HG02885 (cell line): Measurements from ENCODE around the gene DSTN.
A peak's percentile ranks its signal among the peaks of the same experiment; 100 is the strongest.
"Not testable (repeated sequence)": the region's sequence is repeated elsewhere in the genome, so short reads cannot be mapped to it uniquely, and the experiment has no call there.

Experiments
- ATAC-seq: cut with Tn5 transposase; IDR thresholded peaks from one replicate; pipeline ENCODE4 v1.9.1; 2021; ENCODE audit warnings: mild to moderate bottlenecking; ENCODE audit not compliant: unreplicated experiment, poor library complexity

Gene DSTN

DNA sequence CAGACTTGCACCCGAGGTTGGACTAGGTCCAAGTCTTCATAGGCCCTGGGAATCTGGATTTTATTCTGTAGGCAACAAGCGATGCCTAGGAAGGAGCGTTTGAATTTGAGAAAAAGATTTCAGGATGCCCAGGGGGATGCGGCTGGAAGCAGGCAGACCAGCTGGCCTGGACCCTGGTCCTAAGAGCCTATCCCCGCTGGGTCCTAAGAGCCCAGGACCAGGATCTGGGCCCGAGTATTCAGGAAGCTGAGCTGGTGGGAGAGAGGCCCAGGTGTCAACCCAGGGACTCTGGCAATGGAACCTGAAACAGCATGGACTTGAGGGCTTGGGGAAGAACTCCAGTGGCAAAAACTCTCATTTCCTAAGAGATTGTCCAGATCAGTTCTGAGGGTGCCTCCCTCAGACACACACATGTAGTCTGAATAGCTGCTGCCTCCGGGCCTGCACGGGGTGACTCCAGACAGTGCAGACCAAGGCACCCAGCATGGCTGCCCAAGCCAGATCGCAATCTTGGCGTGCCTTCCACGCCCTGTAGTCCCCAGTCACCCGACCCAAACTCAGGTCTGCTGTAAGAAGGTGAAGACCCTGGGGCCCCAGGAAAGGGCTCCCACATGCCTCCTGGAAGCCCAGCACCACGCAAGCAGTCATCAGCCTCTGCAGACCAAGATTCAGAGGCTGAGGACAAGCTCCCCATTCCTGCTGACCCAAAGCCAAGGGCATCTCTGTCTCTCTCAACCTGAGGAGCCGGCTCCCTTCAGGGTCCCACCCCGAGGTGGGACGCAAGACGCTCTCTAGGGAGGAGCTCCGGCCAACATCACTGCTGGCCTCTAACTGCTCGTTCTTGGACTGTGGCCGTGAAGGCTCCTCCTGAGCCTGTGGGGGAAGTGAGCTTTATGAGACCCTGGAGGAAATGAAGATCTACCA lies 77.8 kb downstream of the DSTN start:
- no peak for ATAC-seq

DNA sequence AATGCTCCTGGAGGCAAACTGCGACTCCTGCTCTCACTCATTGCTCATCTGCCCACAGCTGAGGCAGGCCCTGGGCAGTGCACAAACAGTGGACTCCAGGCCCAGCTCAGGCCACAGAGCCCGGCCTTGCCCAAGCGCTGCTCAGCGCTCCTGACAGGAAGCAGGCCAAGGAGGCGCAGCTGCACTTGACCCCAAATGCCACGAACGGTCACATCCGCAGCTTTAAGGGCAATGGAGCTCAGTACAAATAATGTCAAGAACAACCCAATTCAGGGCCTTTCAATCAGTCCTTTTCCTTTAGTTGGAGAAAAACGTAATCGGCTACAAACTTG lies 78.4 kb downstream of the DSTN start:
- no peak for ATAC-seq

DNA sequence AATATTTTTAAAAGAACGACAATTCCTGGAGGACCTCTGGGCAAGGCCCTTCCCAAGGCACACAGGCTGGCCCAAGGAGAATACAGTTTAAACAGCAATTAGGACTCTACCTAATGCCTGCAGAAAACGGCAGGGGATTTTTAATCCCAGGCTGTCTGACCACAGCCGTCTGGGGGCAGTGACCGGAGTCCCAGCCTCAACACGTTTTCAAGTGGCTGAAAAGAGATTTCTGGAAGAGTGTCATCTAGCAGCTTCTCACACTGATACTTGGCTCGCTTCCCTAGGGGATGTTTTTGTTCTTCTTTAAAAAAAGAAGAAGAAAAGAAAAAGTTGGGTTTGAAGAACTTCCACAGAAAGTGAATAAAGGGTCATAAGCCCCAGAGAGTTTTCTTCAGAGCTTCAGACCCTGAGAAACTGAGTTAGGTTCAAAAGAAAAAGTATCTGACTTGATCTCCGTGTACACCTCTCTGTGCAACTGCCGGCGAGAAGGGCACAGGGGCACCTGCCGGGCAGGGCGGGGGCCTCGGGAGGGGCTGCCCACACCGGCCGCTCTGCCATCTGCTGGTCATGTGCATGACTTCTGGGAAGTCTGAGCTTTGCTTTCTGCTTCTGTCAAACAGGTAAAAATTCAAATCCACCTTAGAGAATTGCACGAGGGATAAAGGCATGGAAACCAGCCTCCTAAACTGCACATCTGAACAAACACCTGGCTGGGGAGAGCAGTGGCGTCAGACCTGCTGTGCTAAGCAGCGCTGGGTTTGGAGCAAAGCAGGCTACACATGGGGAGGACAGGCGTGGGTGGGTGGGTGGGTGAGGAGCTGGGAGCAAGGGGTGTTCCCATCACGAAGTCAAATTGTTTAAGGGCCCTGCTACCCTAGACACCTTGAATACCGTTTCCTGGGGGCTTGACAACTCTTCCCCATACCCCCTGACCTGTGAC lies 79.2 kb downstream of the DSTN start:
- peak; percentile 57 for ATAC-seq

DNA sequence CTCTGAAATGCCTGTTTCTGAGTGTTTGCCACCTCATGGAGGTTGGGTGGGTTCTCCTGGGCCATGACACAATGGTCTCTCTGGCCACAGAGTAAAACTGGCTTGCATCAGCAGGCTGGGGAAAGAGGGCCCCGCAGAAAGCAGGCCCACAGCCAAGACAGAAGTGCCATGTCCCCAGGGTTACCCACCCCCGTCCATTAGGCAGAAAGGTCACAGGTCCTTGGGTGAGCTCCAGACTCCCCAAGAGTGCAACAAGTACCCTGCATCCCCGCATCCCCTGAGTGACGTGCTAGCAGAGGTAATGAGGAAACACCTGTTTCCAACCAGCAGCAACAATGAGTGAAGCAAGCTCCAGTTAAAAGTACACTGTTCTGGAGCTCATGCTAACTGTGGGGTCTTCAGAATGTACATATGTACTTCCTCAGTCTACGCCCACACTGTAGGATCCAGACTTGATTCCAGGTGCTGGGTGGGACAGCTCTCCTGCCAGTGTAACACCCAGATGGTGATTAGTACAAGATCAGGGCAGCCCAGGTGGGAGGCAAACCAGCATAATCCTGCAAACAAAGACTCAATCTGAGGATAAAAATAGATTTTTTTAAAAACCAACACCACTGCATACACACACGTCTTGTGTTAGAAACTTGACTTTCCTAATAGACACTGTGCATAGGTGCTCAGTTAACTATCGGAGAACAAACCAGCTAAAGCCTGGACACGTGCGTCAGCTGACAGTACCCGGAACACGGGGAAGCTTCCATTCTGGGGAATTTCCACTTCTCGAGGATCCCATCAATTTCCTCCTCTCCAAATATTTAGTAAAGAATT lies 80.6 kb downstream of the DSTN start:
- no peak for ATAC-seq

DNA sequence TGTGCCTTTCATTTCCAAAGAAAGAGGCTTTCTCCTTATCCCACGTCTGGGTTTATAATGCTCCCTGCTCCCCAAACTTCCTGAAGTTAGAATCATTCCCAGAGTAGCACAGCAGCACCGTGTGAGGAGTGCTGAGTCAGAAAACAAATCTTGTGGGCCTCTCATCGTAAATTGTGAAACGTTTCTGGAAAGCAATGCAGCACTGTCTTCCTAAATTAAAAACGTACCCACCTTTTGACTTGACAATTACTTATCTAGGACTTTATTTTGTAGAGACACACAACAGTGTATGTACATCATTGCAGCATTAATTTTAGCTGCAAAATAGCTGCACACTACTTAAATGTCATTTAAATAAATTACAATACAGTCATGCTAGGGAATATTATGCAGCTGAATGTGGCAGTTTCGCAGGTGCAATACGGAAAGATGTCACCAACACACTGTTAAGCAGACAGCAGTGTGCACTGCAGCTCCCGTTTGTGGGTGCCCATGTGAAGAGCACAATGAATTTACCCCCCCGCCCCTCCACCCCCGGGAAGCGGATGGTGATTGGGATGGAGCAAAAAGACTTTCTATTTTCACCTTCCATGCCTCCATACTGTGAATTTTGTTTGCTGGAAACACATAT lies 81.4 kb downstream of the DSTN start:
- no peak for ATAC-seq

DNA sequence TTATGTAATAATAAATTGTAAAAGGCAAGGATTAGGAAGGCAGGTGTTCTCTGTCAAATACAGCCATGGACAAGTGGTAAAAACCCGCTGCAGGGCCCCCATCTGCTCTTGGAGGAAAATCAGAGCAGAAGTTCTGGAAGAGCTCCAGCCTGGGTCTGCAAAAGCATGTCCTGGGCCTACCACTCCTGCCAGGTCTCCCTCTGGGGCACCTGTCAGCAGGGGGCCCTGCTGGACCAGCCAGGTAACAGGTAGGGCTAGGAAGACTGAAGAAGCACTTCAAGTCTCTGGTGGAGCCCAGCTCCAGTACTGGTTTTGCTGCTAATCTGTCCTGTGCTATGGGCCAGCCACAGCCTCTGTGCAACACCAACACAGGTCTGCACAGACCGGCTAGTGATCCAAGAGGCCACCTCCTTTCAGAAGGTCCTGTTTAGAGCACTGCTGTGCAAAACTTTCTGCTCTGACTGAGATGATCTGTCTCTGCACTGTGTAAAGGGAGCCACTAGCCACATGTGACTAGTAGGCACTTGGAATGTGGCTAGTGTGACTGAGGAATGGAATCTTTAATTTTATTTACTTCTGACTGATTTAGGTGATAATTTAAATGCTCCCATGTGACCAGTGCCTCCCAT lies 82.0 kb downstream of the DSTN start:
- ATAC-seq: no peak

DNA sequence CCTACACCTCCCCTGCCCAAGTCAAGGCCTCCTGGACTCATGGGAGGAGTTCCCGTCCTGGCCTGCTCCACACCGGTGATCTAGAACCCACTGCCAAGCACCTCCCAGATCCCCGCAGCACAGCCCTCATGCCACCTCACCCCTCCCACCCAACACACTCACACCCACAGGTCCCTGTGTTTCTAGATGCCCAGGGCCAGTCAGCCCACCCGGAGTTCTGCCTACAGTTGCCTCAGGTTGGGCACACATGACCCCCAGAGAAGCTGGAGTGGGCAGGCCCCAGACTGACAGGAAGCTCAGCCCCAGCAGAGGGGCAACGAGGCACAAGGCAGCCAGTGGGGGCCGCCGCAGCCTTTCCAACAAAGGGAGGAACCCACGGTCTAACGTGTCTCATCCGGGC lies 82.5 kb downstream of the DSTN start:
- ATAC-seq: no peak

DNA sequence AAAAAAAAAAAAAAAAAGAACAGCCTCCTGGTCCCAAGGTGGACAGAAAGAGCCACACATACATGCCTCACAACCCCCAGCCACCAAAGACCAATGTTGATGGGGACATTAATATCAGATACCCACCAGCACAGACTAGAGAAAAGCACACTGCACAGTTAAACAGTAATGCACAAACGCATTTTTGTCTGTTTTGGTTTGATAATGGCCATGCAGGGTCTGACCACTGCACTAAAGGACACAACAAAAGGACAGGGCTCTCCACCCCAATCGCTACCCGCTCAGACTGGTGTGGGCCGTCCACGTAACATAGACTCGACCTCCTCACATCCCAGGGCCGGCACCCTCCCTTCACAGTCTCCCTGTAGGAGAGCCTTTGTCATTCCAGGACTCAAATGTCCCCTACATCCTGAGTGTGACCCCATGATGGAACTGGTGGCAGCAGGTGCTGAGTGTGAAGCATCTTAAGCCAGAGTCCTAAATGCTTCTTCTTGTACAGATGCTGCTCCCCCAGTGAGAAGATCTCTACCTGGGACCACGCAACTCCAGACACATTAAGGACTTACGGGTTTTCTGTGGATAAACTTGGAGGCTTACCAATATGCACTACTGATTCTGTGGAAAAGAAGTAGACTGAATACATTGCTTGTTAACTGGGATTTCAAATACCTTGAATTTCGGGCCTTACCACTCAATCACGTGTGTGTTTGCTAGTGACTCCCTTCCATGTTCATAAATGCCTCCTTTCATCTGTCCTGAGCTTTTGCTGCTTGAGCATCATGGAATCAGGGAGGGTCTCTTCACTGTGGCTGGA lies 84.2 kb downstream of the DSTN start:
- ATAC-seq: no peak

DNA sequence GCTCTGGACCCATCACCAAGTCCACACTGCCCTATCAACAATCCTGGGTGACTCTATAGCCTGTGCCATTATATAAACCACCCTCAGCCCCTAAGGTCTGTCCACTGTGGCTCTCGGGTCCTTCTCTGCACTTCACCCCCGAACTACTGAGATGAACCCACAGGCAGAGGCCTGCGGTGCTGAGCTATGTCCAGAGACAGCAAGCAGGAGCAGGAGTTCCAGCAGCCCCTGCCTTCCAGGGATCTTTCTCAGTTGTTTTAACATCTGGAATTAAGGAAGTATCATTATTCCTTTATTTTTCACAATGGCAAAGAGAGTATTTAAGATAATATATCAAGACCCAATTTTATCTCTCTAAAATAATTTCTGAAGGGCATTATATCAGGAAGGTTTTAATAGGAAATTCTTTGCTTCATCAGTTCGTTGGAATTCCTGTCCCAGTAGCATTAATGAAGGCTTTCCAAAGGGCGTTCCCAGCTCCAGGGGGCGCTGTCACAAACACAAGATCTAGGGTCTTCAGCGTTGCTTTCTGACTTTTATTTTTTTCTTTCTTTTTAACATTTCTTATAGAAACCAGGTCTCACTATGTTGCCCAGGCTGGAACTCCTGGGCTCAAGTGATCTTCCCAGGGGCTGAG lies 84.9 kb downstream of the DSTN start:
- no peak for ATAC-seq

DNA sequence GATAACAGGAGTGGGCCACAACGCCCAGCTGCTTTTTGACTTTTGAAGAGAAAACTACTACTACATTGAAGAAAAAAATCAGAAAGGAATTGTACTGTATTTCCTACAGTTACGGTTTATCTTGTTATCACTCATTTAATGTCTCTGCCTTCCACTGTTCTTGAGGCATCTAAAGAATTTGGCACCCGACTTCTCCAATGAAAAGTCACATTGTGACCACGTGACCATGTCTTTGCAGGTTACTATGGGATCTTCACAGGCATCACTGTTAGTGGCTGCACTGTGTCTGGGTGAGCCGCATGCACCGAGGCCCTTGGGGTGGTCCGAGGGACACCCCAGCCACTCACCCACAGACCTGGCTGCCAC lies 85.4 kb downstream of the DSTN start:
- ATAC-seq: no peak

DNA sequence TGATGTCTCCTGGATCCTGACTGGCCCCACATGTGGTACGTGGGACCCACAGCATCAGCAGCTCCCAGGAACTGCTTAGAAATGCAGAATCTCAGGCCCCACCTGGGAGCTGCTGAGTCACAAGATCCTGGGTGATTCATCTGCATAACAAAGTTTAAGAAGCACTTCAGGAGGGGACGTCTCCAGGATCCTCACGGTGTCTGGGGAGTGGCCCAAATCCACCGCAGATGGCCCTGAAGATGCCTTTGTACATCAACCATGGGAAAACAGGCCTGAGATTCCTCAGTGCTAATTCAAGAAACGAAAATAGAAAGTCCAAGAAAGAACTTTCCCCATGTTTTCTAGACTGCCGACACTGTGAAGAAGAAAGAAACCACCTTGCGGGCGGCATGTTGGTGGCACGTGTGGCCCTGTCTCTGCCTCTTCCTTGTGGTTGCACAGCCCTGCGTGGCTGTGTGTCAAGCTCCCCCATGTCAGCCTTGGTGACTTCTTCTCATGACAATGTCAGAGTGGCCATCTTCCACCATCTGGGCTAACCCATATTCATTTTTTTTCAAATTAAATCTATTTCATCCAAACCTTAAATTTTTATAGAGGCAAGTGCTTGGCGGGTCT lies 86.1 kb downstream of the DSTN start:
- no peak for ATAC-seq

DNA sequence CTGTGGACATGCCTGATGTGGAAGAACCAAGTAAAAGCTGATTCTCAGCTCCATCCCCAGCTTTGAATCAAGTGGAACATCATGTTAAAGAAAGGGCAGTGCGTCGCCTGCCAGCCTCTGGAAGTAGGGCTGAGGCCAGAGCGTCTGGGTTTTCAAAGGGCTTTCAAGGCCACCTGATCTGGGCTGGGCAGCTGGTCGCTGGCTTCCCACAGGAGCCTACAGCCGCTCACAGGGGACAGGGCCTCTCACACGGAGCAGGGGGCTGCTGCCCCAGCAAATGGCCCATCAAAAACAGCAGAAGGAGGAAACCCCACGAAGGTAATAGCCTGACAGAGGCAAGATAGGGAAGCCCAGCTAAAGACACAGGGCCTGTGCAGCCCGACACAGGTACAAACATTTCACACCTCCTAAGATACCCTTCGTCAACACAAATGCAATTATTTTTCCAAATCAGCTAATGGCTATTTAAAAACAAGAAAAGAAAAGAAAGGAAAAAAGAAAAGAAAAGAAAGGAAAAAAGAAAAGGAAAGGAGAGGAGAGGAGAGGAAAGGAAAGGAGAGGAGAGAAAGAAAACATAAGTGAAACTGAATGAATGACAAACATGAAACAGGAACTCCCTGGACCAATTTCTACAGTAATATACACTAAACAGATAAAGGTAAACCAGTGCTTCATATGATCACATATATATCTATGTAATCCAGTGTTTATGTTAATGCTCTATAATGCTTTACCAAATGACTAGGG lies 87.4 kb downstream of the DSTN start:
- ATAC-seq: no peak

DNA sequence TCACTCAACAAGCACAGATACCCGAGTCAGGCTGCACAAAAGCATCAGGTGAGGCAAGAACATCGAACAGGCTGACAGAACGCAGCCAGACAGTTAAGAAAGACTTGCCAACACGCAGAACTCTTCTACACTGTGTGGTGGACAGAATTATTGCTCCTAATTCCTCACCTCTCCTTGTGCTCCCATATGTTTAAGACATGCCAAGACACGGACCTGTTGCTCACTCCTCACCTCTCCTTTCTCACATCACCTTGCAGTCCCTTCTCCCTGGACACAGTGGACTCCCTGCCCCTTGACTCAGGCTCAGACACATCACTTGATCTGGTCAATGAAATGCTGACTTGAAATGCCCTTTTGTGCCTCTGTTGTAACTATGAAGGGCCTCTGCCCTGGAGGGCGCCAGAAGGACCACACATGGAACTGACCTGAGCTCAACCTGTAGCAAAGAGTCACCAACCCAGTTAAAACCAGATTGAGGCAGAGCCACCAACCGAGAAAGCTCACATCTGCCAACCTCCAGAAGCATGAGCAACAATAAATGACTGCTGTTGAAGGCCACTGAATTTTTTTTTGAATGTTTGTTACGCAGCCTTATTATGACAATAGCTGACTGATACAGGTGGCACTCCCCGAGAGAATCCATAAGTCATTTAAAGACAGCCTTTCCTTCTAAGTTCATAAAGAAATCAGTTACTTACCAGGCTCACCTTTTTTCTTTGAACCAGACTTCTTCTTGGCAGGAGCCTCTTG lies 88.2 kb downstream of the DSTN start:
- no peak for ATAC-seq

DNA sequence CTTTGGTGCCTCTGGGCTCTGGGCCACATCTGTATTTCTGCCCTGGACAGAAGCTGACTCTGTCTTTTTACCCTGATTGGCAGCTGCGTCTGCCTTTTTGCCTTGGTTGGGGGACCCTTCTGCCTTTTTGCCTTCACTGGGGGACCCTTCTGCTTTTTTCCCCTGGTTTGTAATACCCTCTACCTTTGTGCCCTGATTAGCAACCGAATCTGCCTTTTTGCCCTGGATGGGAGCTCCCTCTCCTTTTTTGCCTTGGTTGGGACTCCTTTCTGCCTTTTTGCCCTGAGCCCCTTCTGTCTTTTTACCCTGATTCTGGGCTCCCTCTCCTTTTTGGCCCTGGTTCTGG lies 88.7 kb downstream of the DSTN start:
- ATAC-seq: no peak

DNA sequence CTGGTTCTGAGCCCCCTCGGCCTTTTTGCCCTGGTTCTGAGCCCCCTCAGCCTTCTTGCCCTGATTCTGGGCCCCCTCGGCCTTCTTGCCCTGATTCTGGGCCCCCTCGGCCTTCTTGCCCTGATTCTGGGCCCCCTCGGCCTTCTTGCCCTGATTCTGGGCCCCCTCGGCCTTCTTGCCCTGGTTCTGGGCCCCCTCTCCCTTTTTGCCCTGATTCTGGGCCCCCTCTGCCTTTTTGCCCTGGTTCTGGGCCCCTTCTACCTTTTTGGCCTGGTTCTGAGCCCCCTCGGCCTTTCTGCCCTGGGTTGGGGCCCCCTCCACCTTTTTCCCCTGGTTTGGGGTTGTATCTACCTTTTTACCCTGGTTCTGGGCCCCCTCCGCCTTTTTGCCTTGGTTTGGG lies 89.5 kb downstream of the DSTN start:
- ATAC-seq: not testable (repeated sequence)
